Esophagus muscularis mucosa (tissue), 4 donors: ENCODE data around the gene RPS27. TPM values are rescaled to one million over a fixed set of nuclear protein-coding genes. Genes with fewer than 3 reads are reported as not detected.

ENCODE experiments used
- DNase-seq: peaks from one replicate; pipeline ENCODE4 v3.0.0-alpha.2; 2017; ENCODE audit errors: extremely low spot score
- H3K27ac ChIP-seq, 4 donors: fragments of 200-600 bp; sonication (generic); replicated peaks in 1 of 4; 1 replicate in 3 of 4; 2 replicates in 1 of 4; pipeline ENCODE4 v1.5.1; 2016 to 2019; ENCODE audit warnings: mild to moderate bottlenecking in 1 of 4
- H3K27me3 ChIP-seq, 4 donors: fragments of 200-600 bp; sonication (generic); one replicate each; pipeline versions ENCODE4 v1.5.1 to v1.6.0; 2016 to 2019
- H3K36me3 ChIP-seq, 4 donors: fragments of 200-600 bp; sonication (generic); one replicate each; pipeline ENCODE4 v1.5.1; 2016 to 2019
- H3K4me1 ChIP-seq, 4 donors: fragments of 200-600 bp; sonication (generic); one replicate each; pipeline ENCODE4 v1.5.1; 2016 to 2019
- H3K4me3 ChIP-seq, 4 donors: fragments of 200-600 bp; sonication (generic); 1 replicate in 2 of 4; 2 replicates in 2 of 4; pipeline ENCODE4 v1.5.1; 2016 to 2019; ENCODE audit warnings: mild to moderate bottlenecking in 4 of 4, moderate library complexity in 1 of 4
- H3K9me3 ChIP-seq, 4 donors: fragments of 200-600 bp; sonication (generic); 1 replicate in 3 of 4; 2 replicates in 1 of 4; pipeline ENCODE4 v1.5.1; 2016 to 2019
- EP300 ChIP-seq: sonication (generic); formaldehyde crosslinking; IDR thresholded peaks from one replicate; pipeline ENCODE4 v1.6.1; 2017; ENCODE audit warnings: antibody characterized with exemption
- POLR2A ChIP-seq: fragments of 450-650 bp; IDR thresholded peaks from one replicate; pipeline ENCODE4 v1.6.1; 2017; ENCODE audit warnings: antibody characterized with exemption, moderate library complexity, mild to moderate bottlenecking, low read depth
- POLR2AphosphoS5 ChIP-seq, 2 donors: sonication (generic); formaldehyde crosslinking; IDR thresholded peaks; one replicate each; pipeline ENCODE4 v1.6.1; 2017; ENCODE audit warnings: antibody characterized with exemption in 2 of 2
- WGBS: methylation state at CpG from one replicate; pipeline ENCODE4 v1.1.5; 2018; 5-methylcytosine and 5-hydroxymethylcytosine counted together
- intact Hi-C: fragments of 100-400 bp; cut with DNase I; formaldehyde crosslinking; loops from one replicate; pipeline ENCODE4 v1.15.1; 2023
- total RNA-seq, 4 donors: library from RNA; depleted of rRNA; stranded (reverse); fragments of >200 nt; gene quantifications; one replicate each; pipeline versions ENCODE4 v1.1.0 to v1.2.1, GENCODE V29; 2016
- TF ChIP-seq, protein P1 (sequence below), 3 experiments: fragments of 200-600 bp in 2 of 3; fragments of 450-650 bp in 1 of 3; sonication (generic) in 2 of 3; IDR thresholded peaks; one replicate each; pipeline ENCODE4 v1.5.1; 2017 to 2019; ENCODE audit warnings: antibody characterized with exemption in 3 of 3, mild to moderate bottlenecking in 2 of 3, moderate library complexity in 1 of 3

RPS27 gene
- total RNA-seq, 4 donors from 2014 or later = 1,242 to 3,317 (median 2,693) TPM

DNA sequence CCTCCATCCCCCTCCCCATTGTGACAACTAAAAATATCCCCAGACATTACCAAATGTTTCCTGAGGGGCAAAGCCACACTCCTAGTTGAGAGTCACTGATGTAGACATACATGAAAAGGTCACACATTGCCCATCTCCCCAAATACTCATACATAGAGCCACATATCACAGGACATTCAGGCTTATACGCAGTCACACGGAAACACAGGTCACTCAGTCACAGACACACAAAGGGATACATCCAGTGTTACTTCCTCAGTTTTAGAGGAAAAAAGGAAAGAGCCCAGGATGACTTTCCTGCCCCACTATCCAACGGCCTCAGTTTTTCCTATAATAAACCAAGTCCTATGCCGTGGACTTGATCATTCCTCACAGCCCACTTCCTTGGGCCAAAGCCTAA is 29.1 kb upstream of the RPS27 start:
- Histone ChIP-seq H3K4me1 (peaks cover 61 to 78% (median 71%) of the 10 kb centered on the region in 4 donors), H3K4me3 (peak overlapping the region in 1 of 4 donors; percentile 92), H3K27me3 (no peaks in the 10 kb centered on the region), H3K9me3 (no peaks in the 10 kb centered on the region), H3K27ac (peak overlapping the region; percentile 94 to 96 (median 95)), H3K36me3 (peaks cover 0 to 21% (median 19%) of the 10 kb centered on the region in 4 donors)
- no peak for TF ChIP-seq POLR2AphosphoS5 (IDR thresholded peaks at IDR 0.05)
- no peak for TF ChIP-seq EP300
- TF ChIP-seq, protein P1, sequence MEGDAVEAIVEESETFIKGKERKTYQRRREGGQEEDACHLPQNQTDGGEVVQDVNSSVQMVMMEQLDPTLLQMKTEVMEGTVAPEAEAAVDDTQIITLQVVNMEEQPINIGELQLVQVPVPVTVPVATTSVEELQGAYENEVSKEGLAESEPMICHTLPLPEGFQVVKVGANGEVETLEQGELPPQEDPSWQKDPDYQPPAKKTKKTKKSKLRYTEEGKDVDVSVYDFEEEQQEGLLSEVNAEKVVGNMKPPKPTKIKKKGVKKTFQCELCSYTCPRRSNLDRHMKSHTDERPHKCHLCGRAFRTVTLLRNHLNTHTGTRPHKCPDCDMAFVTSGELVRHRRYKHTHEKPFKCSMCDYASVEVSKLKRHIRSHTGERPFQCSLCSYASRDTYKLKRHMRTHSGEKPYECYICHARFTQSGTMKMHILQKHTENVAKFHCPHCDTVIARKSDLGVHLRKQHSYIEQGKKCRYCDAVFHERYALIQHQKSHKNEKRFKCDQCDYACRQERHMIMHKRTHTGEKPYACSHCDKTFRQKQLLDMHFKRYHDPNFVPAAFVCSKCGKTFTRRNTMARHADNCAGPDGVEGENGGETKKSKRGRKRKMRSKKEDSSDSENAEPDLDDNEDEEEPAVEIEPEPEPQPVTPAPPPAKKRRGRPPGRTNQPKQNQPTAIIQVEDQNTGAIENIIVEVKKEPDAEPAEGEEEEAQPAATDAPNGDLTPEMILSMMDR (IDR thresholded peaks at IDR 0.05) = no peak
- no peak for TF ChIP-seq POLR2A
- DNase-seq = no peak
- intact Hi-C loops = no loop called here
- WGBS = 87% methylated on average over 4 of the region's 4 CpGs

DNA sequence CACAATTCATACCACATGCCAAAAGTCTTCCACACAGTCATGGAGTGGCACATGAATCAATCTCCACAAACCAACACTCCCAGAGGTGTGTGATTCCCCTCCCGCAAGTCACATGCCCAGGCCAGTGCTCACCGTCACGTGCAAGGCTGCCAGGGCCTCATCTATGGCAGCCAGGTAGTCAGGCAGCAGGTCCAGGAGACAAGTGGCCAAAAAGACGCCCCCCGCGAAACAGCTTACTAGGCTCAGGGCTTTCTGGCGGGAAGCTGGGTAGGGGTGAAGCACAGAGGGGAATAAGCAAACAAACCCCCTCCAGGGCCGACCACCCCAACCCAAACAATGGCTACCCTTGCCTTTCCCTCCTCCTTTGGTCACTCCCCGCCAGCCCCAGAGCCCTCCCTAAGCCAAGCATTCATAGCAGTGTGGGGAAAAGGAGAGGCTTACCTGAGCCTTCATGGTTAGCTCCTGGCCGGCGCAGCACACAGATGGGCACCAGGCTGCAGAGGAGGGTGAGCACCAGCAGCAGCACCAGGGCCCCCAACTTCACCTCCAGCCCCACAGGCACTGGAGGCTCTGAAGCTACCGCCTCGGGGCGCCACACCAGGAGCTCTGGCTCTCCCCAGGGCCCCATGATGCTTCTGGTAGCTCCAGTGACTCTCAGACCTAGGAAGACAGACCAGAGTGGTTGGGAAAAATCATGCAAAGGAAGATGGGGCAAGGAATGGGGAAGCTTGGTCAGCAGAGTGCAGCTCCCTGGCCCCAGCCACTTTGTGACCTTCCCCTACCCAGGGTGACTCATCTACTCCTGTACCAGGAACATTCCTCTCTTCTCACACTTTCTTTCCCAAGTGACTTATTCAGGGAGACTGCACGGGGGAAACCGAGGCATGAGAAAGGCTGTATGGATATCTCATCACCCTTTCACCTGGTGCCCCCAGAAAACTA is 28.2 kb upstream of the RPS27 start:
- Histone ChIP-seq H3K4me1 (peaks cover 53 to 74% (median 68%) of the 10 kb centered on the region in 4 donors), H3K36me3 (peaks cover 0 to 21% (median 19%) of the 10 kb centered on the region in 4 donors), H3K27me3 (no peaks in the 10 kb centered on the region), H3K27ac (peak overlapping the region; percentile 94 to 96 (median 95)), H3K4me3 (peak overlapping the region; percentile 68 to 92 (median 74)), H3K9me3 (no peaks in the 10 kb centered on the region)
- no peak for DNase-seq
- intact Hi-C loops = no loop called here
- WGBS = 40% methylated on average over 11 of the region's 16 CpGs
- TF ChIP-seq, protein P1 (IDR thresholded peaks at IDR 0.05) = no peak
- peak in 1 of 2 donors; percentile 7 for TF ChIP-seq POLR2AphosphoS5 (IDR thresholded peaks at IDR 0.05)
- TF ChIP-seq POLR2A = no peak

DNA sequence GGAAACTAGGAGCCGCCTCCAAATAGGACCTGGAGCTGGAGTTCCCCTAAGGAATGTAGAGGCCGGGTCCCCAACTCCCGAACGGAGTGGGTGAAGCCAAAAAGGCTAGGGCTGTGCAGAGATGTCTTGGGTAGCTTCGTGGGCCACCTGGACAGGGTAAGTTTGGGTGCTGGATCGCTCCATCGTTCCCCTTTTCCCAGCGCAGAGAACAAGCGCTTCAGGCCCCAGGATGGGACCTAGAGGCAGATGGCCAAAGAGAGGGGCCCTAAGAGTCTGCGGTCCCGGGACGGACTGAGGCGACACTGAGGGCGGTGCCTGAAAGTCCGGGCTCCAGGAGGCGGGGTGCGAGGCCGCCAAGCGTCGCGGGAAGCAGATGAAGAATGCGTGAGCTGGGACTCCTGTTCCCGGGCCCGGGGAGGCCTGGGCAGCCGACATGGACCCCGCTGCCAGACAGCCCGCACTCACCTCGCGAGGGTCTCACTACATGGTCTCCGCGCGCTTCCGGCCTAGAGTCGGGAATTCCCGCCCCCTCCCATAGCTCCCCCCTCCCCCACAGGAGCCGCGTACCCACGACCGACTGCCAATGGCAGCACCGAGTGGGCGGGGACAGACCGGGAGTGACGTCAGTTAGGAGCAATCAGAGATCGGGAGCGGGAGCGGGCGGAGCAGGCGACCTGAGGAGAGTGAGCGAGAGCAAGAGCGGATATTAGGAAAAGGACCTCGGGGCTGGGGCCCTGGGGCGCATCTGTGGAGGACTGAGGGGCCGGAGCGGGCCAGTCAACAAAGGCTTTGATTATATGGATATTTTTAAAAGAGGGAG is 27.3 kb upstream of the RPS27 start, which contains the start of gene SLC39A1:
SLC39A1 (minus strand) TSS at position 508 of the 820 bp plus-strand sequence. CDS start 822 bp downstream, outside the sequence.
- Histone ChIP-seq H3K4me1 (peaks cover 50 to 74% (median 68%) of the 10 kb centered on the region in 4 donors), H3K36me3 (peaks cover 0 to 21% (median 19%) of the 10 kb centered on the region in 4 donors), H3K4me3 (peak within 1 kb of the TSS; percentile 68 to 92 (median 74)), H3K9me3 (no peaks in the 10 kb centered on the region), H3K27me3 (no peaks in the 10 kb centered on the region), H3K27ac (peak within 1 kb of the TSS; percentile 94 to 96 (median 95))
- intact Hi-C loops = no loop called here
- TF ChIP-seq POLR2AphosphoS5 (IDR thresholded peaks at IDR 0.05) (peak; percentile 86 to 91), POLR2A (peak; percentile 72), EP300 (no peak)
- TF ChIP-seq, protein P1 (IDR thresholded peaks at IDR 0.05) = no peak
- peak; percentile 100 for DNase-seq
- WGBS = 2% methylated on average over 12 of the region's 54 CpGs

DNA sequence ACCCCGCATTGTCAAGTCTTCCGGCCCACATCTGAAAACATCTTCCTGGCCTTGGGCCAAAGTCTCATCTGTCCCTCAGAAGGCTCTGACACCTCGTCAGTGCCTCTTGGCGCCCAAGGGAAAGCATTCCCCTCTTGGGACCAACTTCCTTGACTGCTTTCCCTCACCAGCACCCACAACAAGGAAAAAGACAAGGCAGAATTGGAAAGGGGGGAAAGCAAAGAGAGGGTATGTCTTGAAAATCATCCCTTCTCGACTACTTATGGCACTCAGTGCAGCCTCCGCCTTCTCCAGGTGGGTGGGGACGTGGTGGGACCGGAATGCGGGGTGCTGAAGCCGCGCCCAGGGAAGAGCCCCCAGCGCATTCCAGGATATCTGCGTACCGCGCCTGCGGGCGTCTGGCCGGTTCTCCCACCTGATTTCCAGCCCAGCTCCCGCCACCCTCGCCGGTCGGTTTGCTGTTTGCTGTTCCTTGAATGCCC is 26.7 kb upstream of the RPS27 start:
- H3K27ac ChIP-seq = peak overlapping the region; percentile 94 to 96 (median 95)
- TF ChIP-seq POLR2AphosphoS5 (IDR thresholded peaks at IDR 0.05) (no peak), POLR2A (peak; percentile 19)
- 0% methylated on average over 16 of the region's 22 CpGs for WGBS
- peak overlapping the region; percentile 68 to 92 (median 74) for H3K4me3 ChIP-seq
- DNase-seq = no peak
- peaks cover 54 to 78% (median 72%) of the 10 kb centered on the region in 4 donors for H3K4me1 ChIP-seq
- no peaks in the 10 kb centered on the region for H3K9me3 ChIP-seq
- intact Hi-C loops = no loop called here
- H3K36me3 ChIP-seq = peaks cover 0 to 21% (median 19%) of the 10 kb centered on the region in 4 donors
- H3K27me3 ChIP-seq = no peaks in the 10 kb centered on the region
